Gastrocnemius medialis (tissue), 4 donors: Measurements from ENCODE around the gene KATNIP. TPM values are rescaled to one million over a fixed set of nuclear protein-coding genes. Genes with fewer than 3 reads are reported as not detected.
A peak's percentile ranks its signal among the peaks of the same experiment; 100 is the strongest.

Experiments used
- ATAC-seq, 2 donors: fragments of 150-250 bp; one replicate each; pipeline ENCODE4 v1.9.1; 2016
- DNase-seq, 2 donors: peaks; one replicate each; pipeline ENCODE4 v3.0.0-alpha.2; 2019
- H3K27ac ChIP-seq, 4 donors: fragments of 200-600 bp; sonication (generic); 1 replicate in 1 of 4; 2 replicates in 3 of 4; pipeline ENCODE4 v1.5.1; 2016 to 2018; ENCODE audit warnings: mild to moderate bottlenecking in 2 of 4, moderate library complexity in 1 of 4
- H3K27me3 ChIP-seq, 3 donors: fragments of 200-600 bp; sonication (generic) in 2 of 3; 1 replicate in 1 of 3; 2 replicates in 2 of 3; pipeline versions ENCODE4 v1.5.1 to v1.6.0; 2016 to 2019; ENCODE audit warnings: mild to moderate bottlenecking in 1 of 3, moderate library complexity in 1 of 3
- H3K36me3 ChIP-seq, 2 donors: fragments of 200-600 bp; sonication (generic) in 1 of 2; one replicate each; pipeline ENCODE4 v1.5.1; 2017 to 2018
- H3K4me1 ChIP-seq, 2 donors: fragments of 200-600 bp; sonication (generic) in 1 of 2; one replicate each; pipeline ENCODE4 v1.5.1; 2016 to 2017; ENCODE audit warnings: mild to moderate bottlenecking in 2 of 2
- H3K4me3 ChIP-seq, 4 donors: fragments of 200-600 bp; sonication (generic) in 3 of 4; 1 replicate in 1 of 4; 2 replicates in 3 of 4; pipeline ENCODE4 v1.5.1; 2016 to 2019; ENCODE audit warnings: mild to moderate bottlenecking in 2 of 4
- H3K9me3 ChIP-seq, 3 donors: fragments of 200-600 bp; sonication (generic) in 2 of 3; 1 replicate in 1 of 3; 2 replicates in 2 of 3; pipeline ENCODE4 v1.5.1; 2016 to 2019
- CTCF ChIP-seq, 5 experiments: fragments of 450-650 bp in 3 of 5; fragments of 200-600 bp in 2 of 5; sonication (generic) in 2 of 5; IDR thresholded peaks in 4 of 5; conservative IDR thresholded peaks in 1 of 5; 1 replicate in 4 of 5; 2 replicates in 1 of 5; pipeline ENCODE4 v1.5.1; 2016 to 2019; ENCODE audit warnings: antibody characterized with exemption in 5 of 5, mild to moderate bottlenecking in 3 of 5, moderate library complexity in 3 of 5
- POLR2A ChIP-seq, 2 donors: fragments of 450-650 bp; IDR thresholded peaks; one replicate each; pipeline ENCODE4 v1.6.1; 2017; ENCODE audit warnings: antibody characterized with exemption in 2 of 2, mild to moderate bottlenecking in 2 of 2, moderate library complexity in 2 of 2
- in situ Hi-C, 4 donors: fragments of 200-750 bp; cut with MboI; loops; one replicate each; pipeline versions ENCODE4 v1.15.0 to v1.8.0; 2017; ENCODE audit warnings: low sequenced_read_pairs in 4 of 4
- intact Hi-C: fragments of 100-400 bp; cut with DNase I; formaldehyde crosslinking; loops from one replicate; pipeline ENCODE4 v1.15.1; 2023; ENCODE audit warnings: low total_unique reads
- total RNA-seq, 4 donors: library from RNA; depleted of rRNA; stranded (reverse); fragments of >200 nt; gene quantifications; one replicate each; pipeline versions ENCODE4 v1.1.0 to v1.2.3, GENCODE V29; 2016

The KATNIP gene
- total RNA-seq, 4 donors from 2014 or later = 6.3 to 12.1 (median 7.7) TPM

- Histone ChIP-seq H3K27me3 (no peaks in the 10 kb centered on the region), H3K27ac (peak overlapping the region in 3 of 4 donors; percentile 83 to 91 (median 84)), H3K36me3 (no peaks in the 10 kb centered on the region), H3K4me1 (peaks cover 35 to 36% of the 10 kb centered on the region in 2 donors), H3K4me3 (peak overlapping the region in 1 of 4 donors; percentile 84), H3K9me3 (no peaks in the 10 kb centered on the region)
- in situ Hi-C loops = loop anchor here in 1 of 4 donors (25.0 kb wide), 1 partner anchor 339 kb away; the partner anchor contains the start of gene KDM8
- TF ChIP-seq POLR2A (IDR thresholded peaks at IDR 0.05) (no peak), CTCF (IDR thresholded peaks at IDR 0.05 in 4 of 5, conservative IDR thresholded peaks at IDR 0.05 in 1 of 5) (no peak)
- no peak for DNase-seq
- intact Hi-C loops = loop anchor here (5.0 kb wide), 1 partner anchor 349 kb away; the partner anchor contains the start of gene KDM8
- ATAC-seq = no peak
These were observed 1.1 kb downstream of the KATNIP start for GRCh38 chr16:27551036-27551435.

GRCh38 chr16:27556471-27556870 is 6.5 kb downstream of the KATNIP start:
- intact Hi-C loops = no loop called here
- in situ Hi-C loops = loop anchor here in 1 of 4 donors (25.0 kb wide), 1 partner anchor 344 kb away; the partner anchor contains the start of gene KDM8
- Histone ChIP-seq H3K4me3 (no peak overlapping the region), H3K27ac (no peak overlapping the region), H3K27me3 (no peaks in the 10 kb centered on the region), H3K4me1 (peaks cover 0 to 6% of the 10 kb centered on the region in 2 donors), H3K9me3 (no peaks in the 10 kb centered on the region), H3K36me3 (no peaks in the 10 kb centered on the region)
- no peak for DNase-seq
- no peak for TF ChIP-seq CTCF (IDR thresholded peaks at IDR 0.05 in 4 of 5, conservative IDR thresholded peaks at IDR 0.05 in 1 of 5)
- TF ChIP-seq POLR2A (IDR thresholded peaks at IDR 0.05) = no peak
- no peak for ATAC-seq

- no peak for ATAC-seq
- H3K27ac ChIP-seq = no peak overlapping the region
- no peak for DNase-seq
- H3K27me3 ChIP-seq = no peaks in the 10 kb centered on the region
- in situ Hi-C loops (loop anchor here in 1 of 4 donors (25.0 kb wide), 1 partner anchor 346 kb away; the partner anchor contains the start of gene KDM8), intact Hi-C loops (no loop called here)
- H3K4me3 ChIP-seq = no peak overlapping the region
- no peaks in the 10 kb centered on the region for H3K9me3 ChIP-seq
- peaks cover 0 to 6% of the 10 kb centered on the region in 2 donors for H3K4me1 ChIP-seq
- TF ChIP-seq CTCF (IDR thresholded peaks at IDR 0.05 in 4 of 5, conservative IDR thresholded peaks at IDR 0.05 in 1 of 5) (no peak), POLR2A (IDR thresholded peaks at IDR 0.05) (no peak)
- no peaks in the 10 kb centered on the region for H3K36me3 ChIP-seq
These were observed 8.5 kb downstream of the KATNIP start for GRCh38 chr16:27558434-27558833.

GRCh38 chr16:27558932-27559331 is 9.0 kb downstream of the KATNIP start:
- peaks cover 0 to 6% of the 10 kb centered on the region in 2 donors for H3K4me1 ChIP-seq
- DNase-seq (no peak), ATAC-seq (no peak)
- no peaks in the 10 kb centered on the region for H3K9me3 ChIP-seq
- no peaks in the 10 kb centered on the region for H3K36me3 ChIP-seq
- no peaks in the 10 kb centered on the region for H3K27me3 ChIP-seq
- no peak overlapping the region for H3K4me3 ChIP-seq
- intact Hi-C loops = no loop called here
- in situ Hi-C loops = loop anchor here in 1 of 4 donors (25.0 kb wide), 1 partner anchor 347 kb away; the partner anchor contains the start of gene KDM8
- TF ChIP-seq CTCF (IDR thresholded peaks at IDR 0.05 in 4 of 5, conservative IDR thresholded peaks at IDR 0.05 in 1 of 5) = no peak
- no peak for TF ChIP-seq POLR2A (IDR thresholded peaks at IDR 0.05)
- no peak overlapping the region for H3K27ac ChIP-seq
